Measurements from ENCODE around the gene MMS19.

Gene MMS19

GRCh38 chr10:97494863-97495506 is 3.2 kb downstream of the MMS19 start:
- DNase-seq (ENCODE audit: low read depth, low spot score), result no peak
- ChIA-PET POLR2A (interaction anchor here (0.7 kb wide), 1 partner anchor 145 kb away, joined by 3 read pairs; the partner anchor contains the start of gene PI4K2A), CTCF (interaction anchor here (0.8 to 1.6 kb wide), 5 partner anchors 13 to 117 kb away, joined by 3 to 4 read pairs (median 3); no protein-coding TSS in a partner anchor)
- no peak for TF ChIP-seq CTCF (IDR thresholded peaks at IDR 0.05; ENCODE audit: insufficient read depth, low read length, missing control alignments)
- no peak overlapping the region for H3K4me3 ChIP-seq (ENCODE audit: low read depth, low read length)

GRCh38 chr10:97494151-97494550 is 4.1 kb downstream of the MMS19 start:
- ChIA-PET POLR2A (no interaction called here), CTCF (interaction anchor here (0.8 to 1.6 kb wide), 2 partner anchors 59 to 117 kb away, joined by 3 to 4 read pairs; no protein-coding TSS in a partner anchor)
- no peak for DNase-seq (ENCODE audit: low read depth, low spot score)
- H3K4me3 ChIP-seq (ENCODE audit: low read depth, low read length), result no peak overlapping the region
- TF ChIP-seq CTCF (IDR thresholded peaks at IDR 0.05; ENCODE audit: insufficient read depth, low read length, missing control alignments), result no peak

- H3K4me3 ChIP-seq (ENCODE audit: low read depth, low read length), result no peak overlapping the region
- POLR2A ChIA-PET, result no interaction called here
- TF ChIP-seq CTCF (IDR thresholded peaks at IDR 0.05; ENCODE audit: insufficient read depth, low read length, missing control alignments), result no peak
- no peak for DNase-seq (ENCODE audit: low read depth, low spot score)
- CTCF ChIA-PET, result interaction anchor here (0.6 to 1.6 kb wide), 5 partner anchors 9 to 84 kb away, joined by 3 to 4 read pairs (median 3); partner anchors contain the start of genes ANKRD2 and UBTD1
Measured at GRCh38 chr10:97490592-97490991, 7.6 kb downstream of the MMS19 start.

- ChIA-PET CTCF (no interaction called here), POLR2A (no interaction called here)
- no peak for TF ChIP-seq CTCF (IDR thresholded peaks at IDR 0.05; ENCODE audit: insufficient read depth, low read length, missing control alignments)
- H3K4me3 ChIP-seq (ENCODE audit: low read depth, low read length), result no peak overlapping the region
- DNase-seq (ENCODE audit: low read depth, low spot score), result no peak
Measured at GRCh38 chr10:97485647-97486281, 12.5 kb downstream of the MMS19 start.

- no peak for TF ChIP-seq CTCF (IDR thresholded peaks at IDR 0.05; ENCODE audit: insufficient read depth, low read length, missing control alignments)
- H3K4me3 ChIP-seq (ENCODE audit: low read depth, low read length), result no peak overlapping the region
- no peak for DNase-seq (ENCODE audit: low read depth, low spot score)
- ChIA-PET CTCF (interaction anchor here (1.4 to 1.5 kb wide), 2 partner anchors 20 to 23 kb away, joined by 3 read pairs; no protein-coding TSS in a partner anchor), POLR2A (no interaction called here)
Measured at GRCh38 chr10:97483921-97484320, 14.3 kb downstream of the MMS19 start.

- TF ChIP-seq CTCF (IDR thresholded peaks at IDR 0.05; ENCODE audit: insufficient read depth, low read length, missing control alignments), result no peak
- no peak overlapping the region for H3K4me3 ChIP-seq (ENCODE audit: low read depth, low read length)
- CTCF ChIA-PET, result interaction anchor here (1.4 to 1.5 kb wide), 2 partner anchors 20 to 22 kb away, joined by 3 read pairs; no protein-coding TSS in a partner anchor
- no peak for DNase-seq (ENCODE audit: low read depth, low spot score)
- POLR2A ChIA-PET, result no interaction called here
Measured at GRCh38 chr10:97483506-97483905, 14.7 kb downstream of the MMS19 start.

All from AG04449 (cell line).